SK-N-SH treated with all-trans-retinoic acid at 6 μM for 48 hours (cell line): Measurements from ENCODE around the gene KASH5.

ENCODE experiments used
- ATAC-seq: fragments of 200-7000 bp; cut with Tn5 transposase; 3 replicates; pipeline ENCODE4 v1.9.1; 2020; ENCODE audit warnings: mild to moderate bottlenecking, moderate library complexity
- ARNTL ChIP-seq: fragments of 450-650 bp; formaldehyde crosslinking; IDR thresholded peaks from 2 replicates; pipeline ENCODE4 v1.5.0; 2020; ENCODE audit warnings: low read depth, mild to moderate bottlenecking, moderate library complexity, borderline replicate concordance
- BACH2 ChIP-seq: fragments of 250-450 bp; sonication (Bioruptor Pico); IDR thresholded peaks from 2 replicates; pipeline ENCODE4 v1.9.0; 2021; ENCODE audit warnings: mild to moderate bottlenecking, borderline replicate concordance
- CSDC2 ChIP-seq: fragments of 250-450 bp; sonication (Bioruptor Pico); IDR thresholded peaks from 2 replicates; pipeline ENCODE4 v1.5.0; 2020; ENCODE audit warnings: mild to moderate bottlenecking, moderate library complexity
- CSRNP3 ChIP-seq: fragments of 250-450 bp; sonication (Bioruptor Pico); IDR thresholded peaks from 2 replicates; pipeline ENCODE4 v1.5.1; 2021; ENCODE audit warnings: mild to moderate bottlenecking, moderate library complexity
- GLIS3 ChIP-seq: fragments of 250-450 bp; sonication (Bioruptor Pico); IDR thresholded peaks from 2 replicates; pipeline ENCODE4 v1.5.0; 2020; ENCODE audit warnings: mild to moderate bottlenecking, moderate library complexity
- ISL1 ChIP-seq: fragments of 250-450 bp; sonication (Bioruptor Pico); IDR thresholded peaks from 2 replicates; pipeline ENCODE4 v2.1.2; 2022; ENCODE audit warnings: mild to moderate bottlenecking, moderate library complexity
- OSR1 ChIP-seq: fragments of 250-450 bp; sonication (Bioruptor Pico); IDR thresholded peaks from 2 replicates; pipeline ENCODE4 v1.8.0; 2022; ENCODE audit warnings: moderate library complexity, mild to moderate bottlenecking, inconsistent platforms
- PPARA ChIP-seq: fragments of 250-450 bp; sonication (Bioruptor Pico); IDR thresholded peaks from 2 replicates; pipeline ENCODE4 v1.5.0; 2020; ENCODE audit warnings: mild to moderate bottlenecking, borderline replicate concordance
- RARB ChIP-seq: fragments of 250-450 bp; sonication (Bioruptor Pico); IDR thresholded peaks from 2 replicates; pipeline ENCODE4 v1.8.0; 2021; ENCODE audit warnings: mild to moderate bottlenecking, moderate library complexity
- SNAI2 ChIP-seq: fragments of 250-450 bp; sonication (Bioruptor Pico); IDR thresholded peaks from 2 replicates; pipeline ENCODE4 v1.5.0; 2020; ENCODE audit warnings: mild to moderate bottlenecking, moderate library complexity
- TCF4 ChIP-seq: fragments of 250-450 bp; sonication (Bioruptor Pico); IDR thresholded peaks from 2 replicates; pipeline ENCODE4 v1.8.0; 2021; ENCODE audit warnings: mild to moderate bottlenecking, moderate library complexity, borderline replicate concordance
- TOX ChIP-seq: fragments of 250-450 bp; sonication (Bioruptor Pico); IDR thresholded peaks from 2 replicates; pipeline ENCODE4 v1.8.0; 2021; ENCODE audit warnings: mild to moderate bottlenecking, moderate library complexity, borderline replicate concordance
- TSHZ2 ChIP-seq: fragments of 250-450 bp; sonication (Bioruptor Pico); IDR thresholded peaks from 2 replicates; pipeline ENCODE4 v1.5.0; 2020; ENCODE audit warnings: mild to moderate bottlenecking, moderate library complexity
- ZC3H10 ChIP-seq: fragments of 250-450 bp; sonication (Bioruptor Pico); IDR thresholded peaks from 2 replicates; pipeline ENCODE4 v1.5.1; 2021; ENCODE audit warnings: mild to moderate bottlenecking, moderate library complexity
- ZFP3 ChIP-seq: fragments of 250-450 bp; sonication (Bioruptor Pico); IDR thresholded peaks from 2 replicates; pipeline ENCODE4 v1.5.0; 2020; ENCODE audit warnings: mild to moderate bottlenecking, moderate library complexity
- ZFP30 ChIP-seq: fragments of 450-650 bp; formaldehyde crosslinking; IDR thresholded peaks from 2 replicates; pipeline ENCODE4 v1.5.0; 2022; ENCODE audit warnings: mild to moderate bottlenecking, moderate library complexity
- ZNF565 ChIP-seq: fragments of 450-650 bp; formaldehyde crosslinking; conservative IDR thresholded peaks from 2 replicates; pipeline ENCODE4 v1.5.0; 2020; ENCODE audit warnings: low read depth, mild to moderate bottlenecking, moderate library complexity
- ZNF70 ChIP-seq: fragments of 450-650 bp; formaldehyde crosslinking; IDR thresholded peaks from 2 replicates; pipeline ENCODE4 v1.5.0; 2020; ENCODE audit warnings: mild to moderate bottlenecking, moderate library complexity
- ZNF8 ChIP-seq: fragments of 450-650 bp; formaldehyde crosslinking; IDR thresholded peaks from 2 replicates; pipeline ENCODE4 v1.5.0; 2020; ENCODE audit warnings: mild to moderate bottlenecking, moderate library complexity
- TF ChIP-seq, protein P1 (sequence below): fragments of 250-450 bp; sonication (Bioruptor Pico); IDR thresholded peaks from 2 replicates; pipeline ENCODE4 v1.5.1; 2020; ENCODE audit warnings: low read depth, mild to moderate bottlenecking, moderate library complexity
- TF ChIP-seq, protein P2 (sequence below): fragments of 250-450 bp; sonication (Bioruptor Pico); IDR thresholded peaks from 2 replicates; pipeline ENCODE4 v1.8.0; 2020; ENCODE audit warnings: mild to moderate bottlenecking, moderate library complexity, borderline replicate concordance

KASH5 gene

DNA sequence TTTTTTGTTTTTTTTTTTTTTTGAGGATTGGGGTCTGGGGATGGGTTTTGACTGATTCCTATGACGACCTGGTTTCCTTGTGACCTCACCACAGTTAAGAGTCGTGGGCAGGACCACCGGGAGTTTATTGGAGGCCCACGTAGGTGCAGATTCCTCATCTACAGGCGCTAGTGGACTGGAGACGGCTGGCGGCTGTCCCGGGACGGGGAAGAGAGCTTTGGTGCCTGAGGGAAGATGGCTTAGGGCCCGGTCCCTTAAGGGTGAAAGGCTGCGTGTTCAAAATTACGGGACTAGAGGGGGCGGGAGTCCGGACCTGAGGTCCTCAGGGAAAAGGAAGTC lies 25.2 kb upstream of the KASH5 start:
- TF ChIP-seq ZNF565 = no peak
- TF ChIP-seq TOX (CRISPR knock-in tag) = no peak
- no peak for TF ChIP-seq ISL1 (CRISPR knock-in tag)
- TF ChIP-seq ZNF8 (CRISPR knock-in tag) = no peak
- no peak for TF ChIP-seq BACH2 (CRISPR knock-in tag)
- TF ChIP-seq ZNF70 (CRISPR knock-in tag) = no peak
- TF ChIP-seq ZFP30 (CRISPR knock-in tag) = no peak
- no peak for TF ChIP-seq SNAI2
- TF ChIP-seq, protein P1, sequence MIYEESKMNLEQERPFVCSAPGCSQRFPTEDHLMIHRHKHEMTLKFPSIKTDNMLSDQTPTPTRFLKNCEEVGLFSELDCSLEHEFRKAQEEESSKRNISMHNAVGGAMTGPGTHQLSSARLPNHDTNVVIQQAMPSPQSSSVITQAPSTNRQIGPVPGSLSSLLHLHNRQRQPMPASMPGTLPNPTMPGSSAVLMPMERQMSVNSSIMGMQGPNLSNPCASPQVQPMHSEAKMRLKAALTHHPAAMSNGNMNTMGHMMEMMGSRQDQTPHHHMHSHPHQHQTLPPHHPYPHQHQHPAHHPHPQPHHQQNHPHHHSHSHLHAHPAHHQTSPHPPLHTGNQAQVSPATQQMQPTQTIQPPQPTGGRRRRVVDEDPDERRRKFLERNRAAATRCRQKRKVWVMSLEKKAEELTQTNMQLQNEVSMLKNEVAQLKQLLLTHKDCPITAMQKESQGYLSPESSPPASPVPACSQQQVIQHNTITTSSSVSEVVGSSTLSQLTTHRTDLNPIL (CRISPR knock-in tag) = no peak
- no peak for TF ChIP-seq GLIS3 (CRISPR knock-in tag)
- TF ChIP-seq CSRNP3 (CRISPR knock-in tag) = no peak
- TF ChIP-seq RARB (CRISPR knock-in tag) = no peak
- TF ChIP-seq PPARA (CRISPR knock-in tag) = no peak
- ATAC-seq = peak; percentile 18

DNA sequence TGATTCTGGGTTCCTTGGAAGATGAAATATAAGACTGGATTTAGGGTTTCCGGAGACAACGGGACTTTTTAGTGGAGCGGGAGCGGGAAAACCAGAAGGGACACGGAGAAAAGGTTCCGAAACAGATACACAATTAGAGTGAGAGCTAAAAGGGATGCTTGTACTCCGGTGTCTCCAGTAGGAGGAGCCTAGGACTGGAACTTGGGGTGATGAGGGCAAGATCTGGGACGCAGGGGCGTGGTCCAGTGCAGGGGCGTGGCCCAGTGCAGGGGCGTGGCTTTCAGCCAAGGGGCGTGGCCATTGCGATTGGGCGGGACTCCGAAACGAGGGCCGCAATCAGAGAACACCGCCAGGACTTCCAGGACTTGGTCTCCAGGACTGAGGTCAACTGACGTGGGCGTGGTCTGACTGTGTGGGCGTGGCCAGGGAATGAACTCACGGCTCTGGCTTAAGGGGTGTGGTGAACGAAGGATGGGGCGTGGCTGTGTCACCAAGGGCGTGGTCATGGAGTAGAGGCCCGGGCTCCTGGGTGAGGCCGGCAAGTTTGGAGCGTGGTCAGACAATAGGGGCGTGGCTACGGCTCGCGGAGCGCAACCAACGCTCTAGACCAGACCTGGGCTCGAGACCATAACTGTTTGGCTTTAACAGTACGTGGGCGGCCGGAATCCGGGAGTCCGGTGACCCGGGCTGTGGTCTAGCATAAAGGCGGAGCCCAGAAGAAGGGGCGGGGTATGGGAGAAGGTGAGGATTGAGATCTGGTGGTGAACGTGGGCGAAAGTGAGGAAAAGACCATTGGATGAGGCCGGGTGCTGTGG lies 24.6 kb upstream of the KASH5 start, which contains the start of gene DKKL1:
Gene DKKL1 (plus strand): TSS at position 610 of the 815 bp plus-strand sequence. CDS start 122 bp downstream, at position 732.
- peak; percentile 84 for ATAC-seq
- TF ChIP-seq ZFP3 (no peak), ARNTL (CRISPR knock-in tag) (no peak), OSR1 (no peak), ZC3H10 (CRISPR knock-in tag) (no peak), CSRNP3 (CRISPR knock-in tag) (no peak), TOX (CRISPR knock-in tag) (no peak), ZNF70 (CRISPR knock-in tag) (no peak), CSDC2 (CRISPR knock-in tag) (no peak), TCF4 (CRISPR knock-in tag) (no peak), ZFP30 (CRISPR knock-in tag) (no peak), SNAI2 (no peak)
- TF ChIP-seq, protein P2, sequence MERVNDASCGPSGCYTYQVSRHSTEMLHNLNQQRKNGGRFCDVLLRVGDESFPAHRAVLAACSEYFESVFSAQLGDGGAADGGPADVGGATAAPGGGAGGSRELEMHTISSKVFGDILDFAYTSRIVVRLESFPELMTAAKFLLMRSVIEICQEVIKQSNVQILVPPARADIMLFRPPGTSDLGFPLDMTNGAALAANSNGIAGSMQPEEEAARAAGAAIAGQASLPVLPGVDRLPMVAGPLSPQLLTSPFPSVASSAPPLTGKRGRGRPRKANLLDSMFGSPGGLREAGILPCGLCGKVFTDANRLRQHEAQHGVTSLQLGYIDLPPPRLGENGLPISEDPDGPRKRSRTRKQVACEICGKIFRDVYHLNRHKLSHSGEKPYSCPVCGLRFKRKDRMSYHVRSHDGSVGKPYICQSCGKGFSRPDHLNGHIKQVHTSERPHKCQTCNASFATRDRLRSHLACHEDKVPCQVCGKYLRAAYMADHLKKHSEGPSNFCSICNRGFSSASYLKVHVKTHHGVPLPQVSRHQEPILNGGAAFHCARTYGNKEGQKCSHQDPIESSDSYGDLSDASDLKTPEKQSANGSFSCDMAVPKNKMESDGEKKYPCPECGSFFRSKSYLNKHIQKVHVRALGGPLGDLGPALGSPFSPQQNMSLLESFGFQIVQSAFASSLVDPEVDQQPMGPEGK (CRISPR knock-in tag) = no peak
- TF ChIP-seq, all 23 proteins: peak for 0

- no peak for TF ChIP-seq ARNTL (CRISPR knock-in tag)
- no peak for TF ChIP-seq OSR1
- no peak for TF ChIP-seq TOX (CRISPR knock-in tag)
- no peak for TF ChIP-seq ZNF565
- TF ChIP-seq ZFP3 = no peak
- no peak for TF ChIP-seq TSHZ2 (CRISPR knock-in tag)
- TF ChIP-seq ZFP30 (CRISPR knock-in tag) = no peak
- TF ChIP-seq, protein P1 (CRISPR knock-in tag) = no peak
- no peak for TF ChIP-seq RARB (CRISPR knock-in tag)
- no peak for TF ChIP-seq BACH2 (CRISPR knock-in tag)
- TF ChIP-seq, all 23 proteins: peak for 0
- no peak for ATAC-seq
These were observed 23.8 kb upstream of the KASH5 start for GRCh38 chr19:49364083-49364737.
